ENCODE data around the gene ADA.

The ADA gene

GRCh38 chr20:44582311-44583025 is 69.0 kb downstream of the ADA start, which contains the start of gene PKIG:
Gene PKIG, plus strand, starts transcription at chr20:44582579. Its CDS starts 31,978 bp downstream, at chr20:44614557.
- Histone ChIP-seq H3K9ac (ENCODE audit: low read depth, low read length) (no peak within 1 kb of the TSS), H3K4me3 (ENCODE audit: low read depth in 1 of 2, low read length in 2 of 2) (no peak within 1 kb of the TSS)
- DNase-seq, result no peak

DNA sequence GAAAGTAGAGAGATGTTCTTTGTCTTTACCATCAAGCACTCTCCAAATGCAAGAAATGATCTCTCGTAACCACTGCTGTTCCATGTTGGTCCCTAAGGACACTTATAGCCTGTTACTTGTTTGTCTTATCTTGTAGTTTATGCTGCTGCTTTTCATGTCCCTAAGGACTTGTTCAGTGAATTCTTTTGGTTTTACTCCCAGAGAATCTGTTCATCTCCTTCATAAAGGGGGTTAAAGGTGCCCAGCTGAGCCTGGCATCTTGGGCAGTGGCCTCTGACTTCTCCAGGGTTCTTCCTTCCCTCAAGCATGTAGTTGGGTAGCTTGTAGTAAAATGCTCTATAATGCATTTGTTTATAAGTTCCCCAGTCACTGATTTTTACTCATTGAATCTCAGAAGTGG is 70.0 kb downstream of the ADA start:
- H3K27me3 ChIP-seq (ENCODE audit: insufficient read depth, low read length, poor library complexity), result no peaks in the 10 kb centered on the region
- no peak overlapping the region for H2AFZ ChIP-seq (ENCODE audit: low read depth, low read length)
- no peaks in the 10 kb centered on the region for H3K79me2 ChIP-seq (ENCODE audit: insufficient read depth, low read length)
- no peak overlapping the region for H3K9ac ChIP-seq (ENCODE audit: low read depth, low read length)
- no peak overlapping the region for H3K4me3 ChIP-seq (ENCODE audit: low read depth in 1 of 2, low read length in 2 of 2)
- ATAC-seq (ENCODE audit: insufficient read depth, low read depth), result no peak
- H3K36me3 ChIP-seq (ENCODE audit: insufficient read depth, low read length), result no peaks in the 10 kb centered on the region
- no peak for TF ChIP-seq EZH2 (IDR thresholded peaks at IDR 0.05; ENCODE audit: borderline replicate concordance, low read depth, low read length, severe bottlenecking)
- TF ChIP-seq CTCF (IDR thresholded peaks at IDR 0.05; ENCODE audit: borderline replicate concordance, extremely low read depth, low read length, poor library complexity, severe bottlenecking), result no peak
- H3K4me1 ChIP-seq (ENCODE audit: insufficient read depth, low read length), result no peaks in the 10 kb centered on the region; the same call in 1 of the 2 replicates
- no peak overlapping the region for H3K27ac ChIP-seq (ENCODE audit: low read length)
- H4K20me1 ChIP-seq (ENCODE audit: insufficient read depth, low read length), result no peaks in the 10 kb centered on the region
- H3K9me3 ChIP-seq (ENCODE audit: insufficient read depth, low read length, severe bottlenecking), result no peaks in the 10 kb centered on the region
- DNase-seq, result no peak
- no peak overlapping the region for H3K4me2 ChIP-seq (ENCODE audit: insufficient read depth, low read length)

More at GRCh38 chr20:44582311-44583025, 69.0 kb downstream of the ADA start, which contains the start of gene PKIG:
- H3K36me3 ChIP-seq (ENCODE audit: insufficient read depth, low read length), result no peaks in the 10 kb centered on the region
- no peak within 1 kb of the TSS for H3K4me2 ChIP-seq (ENCODE audit: insufficient read depth, low read length)
- H3K79me2 ChIP-seq (ENCODE audit: insufficient read depth, low read length), result no peaks in the 10 kb centered on the region
- H2AFZ ChIP-seq (ENCODE audit: low read depth, low read length), result no peak within 1 kb of the TSS
- H3K4me1 ChIP-seq (ENCODE audit: insufficient read depth, low read length), result no peaks in the 10 kb centered on the region
- TF ChIP-seq EZH2 (IDR thresholded peaks at IDR 0.05; ENCODE audit: borderline replicate concordance, low read depth, low read length, severe bottlenecking), result no peak
- TF ChIP-seq CTCF (IDR thresholded peaks at IDR 0.05; ENCODE audit: borderline replicate concordance, extremely low read depth, low read length, poor library complexity, severe bottlenecking), result no peak
- H3K9me3 ChIP-seq (ENCODE audit: insufficient read depth, low read length, severe bottlenecking), result no peaks in the 10 kb centered on the region
- no peak for ATAC-seq (ENCODE audit: insufficient read depth, low read depth)
- no peaks in the 10 kb centered on the region for H4K20me1 ChIP-seq (ENCODE audit: insufficient read depth, low read length)
- H3K27ac ChIP-seq (ENCODE audit: low read length), result no peak within 1 kb of the TSS
- H3K27me3 ChIP-seq (ENCODE audit: insufficient read depth, low read length, poor library complexity), result peaks cover 4% of the 10 kb centered on the region

GRCh38 chr20:44580581-44581268 is 70.8 kb downstream of the ADA start:
- H3K4me3 ChIP-seq (ENCODE audit: low read depth in 1 of 2, low read length in 2 of 2), result no peak overlapping the region
- no peak overlapping the region for H2AFZ ChIP-seq (ENCODE audit: low read depth, low read length)
- H3K9ac ChIP-seq (ENCODE audit: low read depth, low read length), result no peak overlapping the region
- H4K20me1 ChIP-seq (ENCODE audit: insufficient read depth, low read length), result no peaks in the 10 kb centered on the region
- H3K27me3 ChIP-seq (ENCODE audit: insufficient read depth, low read length, poor library complexity), result no peaks in the 10 kb centered on the region
- no peak overlapping the region for H3K27ac ChIP-seq (ENCODE audit: low read length)
- ATAC-seq (ENCODE audit: insufficient read depth, low read depth) (no peak), DNase-seq (no peak)
- TF ChIP-seq CTCF (IDR thresholded peaks at IDR 0.05; ENCODE audit: borderline replicate concordance, extremely low read depth, low read length, poor library complexity, severe bottlenecking), result no peak
- no peak for TF ChIP-seq EZH2 (IDR thresholded peaks at IDR 0.05; ENCODE audit: borderline replicate concordance, low read depth, low read length, severe bottlenecking)
- no peaks in the 10 kb centered on the region for H3K36me3 ChIP-seq (ENCODE audit: insufficient read depth, low read length)
- no peaks in the 10 kb centered on the region; the same call in 1 of the 2 replicates for H3K4me1 ChIP-seq (ENCODE audit: insufficient read depth, low read length)
- H3K79me2 ChIP-seq (ENCODE audit: insufficient read depth, low read length), result no peaks in the 10 kb centered on the region
- no peaks in the 10 kb centered on the region for H3K9me3 ChIP-seq (ENCODE audit: insufficient read depth, low read length, severe bottlenecking)
- H3K4me2 ChIP-seq (ENCODE audit: insufficient read depth, low read length), result no peak overlapping the region
